Measurements from ENCODE around the gene ATOH8.

Gene ATOH8

DNA sequence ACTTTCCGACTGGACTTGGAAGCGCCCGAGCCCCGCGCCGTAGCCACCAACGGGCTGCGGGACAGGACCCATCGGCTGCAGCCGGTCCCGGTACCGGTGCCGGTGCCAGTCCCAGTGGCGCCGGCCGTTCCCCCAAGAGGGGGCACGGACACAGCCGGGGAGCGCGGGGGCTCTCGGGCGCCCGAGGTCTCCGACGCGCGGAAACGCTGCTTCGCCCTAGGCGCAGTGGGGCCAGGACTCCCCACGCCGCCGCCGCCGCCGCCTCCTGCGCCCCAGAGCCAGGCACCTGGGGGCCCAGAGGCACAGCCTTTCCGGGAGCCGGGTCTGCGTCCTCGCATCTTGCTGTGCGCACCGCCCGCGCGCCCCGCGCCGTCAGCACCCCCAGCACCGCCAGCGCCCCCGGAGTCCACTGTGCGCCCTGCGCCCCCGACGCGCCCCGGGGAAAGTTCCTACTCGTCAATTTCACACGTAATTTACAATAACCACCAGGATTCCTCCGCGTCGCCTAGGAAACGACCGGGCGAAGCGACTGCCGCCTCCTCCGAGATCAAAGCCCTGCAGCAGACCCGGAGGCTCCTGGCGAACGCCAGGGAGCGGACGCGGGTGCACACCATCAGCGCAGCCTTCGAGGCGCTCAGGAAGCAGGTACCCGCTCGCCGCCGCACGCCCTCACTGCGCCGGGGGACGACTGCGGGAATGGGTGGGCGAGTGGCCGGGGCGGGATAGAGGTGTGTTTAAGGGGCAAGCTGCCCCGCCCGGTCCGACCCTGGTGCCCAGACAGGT lies 713 bp downstream of the ATOH8 start:
- DNase-seq (ENCODE audit: low read depth) = no peak

- no peak for DNase-seq (ENCODE audit: low read depth)
Observed at GRCh38 chr2:85755122-85756027, 1.6 kb downstream of the ATOH8 start.

DNA sequence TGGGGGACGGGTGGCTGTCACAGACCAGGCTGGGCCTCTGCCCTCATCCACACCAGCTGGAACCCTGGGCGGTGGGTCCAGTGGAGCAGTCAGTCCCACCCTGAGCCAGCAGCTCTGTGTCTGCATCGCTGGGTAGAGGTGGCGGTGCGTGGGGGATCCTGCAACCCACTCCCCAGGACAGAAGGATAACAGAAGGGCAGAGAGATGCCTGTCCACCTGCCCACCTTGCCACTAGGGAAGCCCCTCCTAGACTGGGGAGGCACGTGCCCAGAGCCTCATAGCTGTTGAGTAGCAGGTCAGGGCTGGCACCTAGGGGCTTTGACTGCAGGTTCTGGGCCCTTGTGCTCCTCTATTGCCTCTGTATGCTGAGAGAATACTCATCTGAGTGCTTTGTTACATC lies 2.4 kb downstream of the ATOH8 start:
- DNase-seq (ENCODE audit: low read depth) = no peak

DNA sequence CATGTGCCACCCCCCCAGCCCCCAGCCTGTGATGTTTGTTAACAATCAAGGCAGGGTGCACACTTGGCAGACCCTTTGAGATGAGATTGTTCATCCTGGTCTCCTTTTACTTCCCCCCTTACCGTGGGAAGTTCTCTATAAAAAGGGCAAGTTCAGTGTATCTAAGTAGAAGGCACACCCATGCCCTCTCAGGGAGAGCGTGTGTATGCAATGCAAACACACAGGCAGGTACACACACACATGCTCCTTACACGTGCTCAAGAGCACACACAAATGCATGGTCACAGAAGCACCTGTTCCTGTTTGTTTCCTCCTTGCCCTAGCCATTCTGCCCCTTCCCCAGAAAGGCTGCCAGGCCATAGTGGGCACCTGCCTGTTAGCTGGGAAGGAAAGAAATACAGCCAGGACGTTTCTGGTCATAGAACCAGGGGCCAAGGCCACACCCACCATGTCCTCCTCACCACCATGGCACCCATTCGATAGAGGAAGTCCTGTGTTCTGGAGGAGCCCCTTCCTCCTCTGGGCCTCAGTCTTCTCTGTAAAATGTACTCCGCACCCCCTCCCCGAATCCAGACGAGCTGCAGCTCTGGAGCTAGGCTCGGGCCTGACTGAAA lies 3.1 kb downstream of the ATOH8 start:
- no peak for DNase-seq (ENCODE audit: low read depth)

GRCh38 chr2:85757860-85758259 lies 4.1 kb downstream of the ATOH8 start:
- DNase-seq (ENCODE audit: low read depth) = no peak

DNA sequence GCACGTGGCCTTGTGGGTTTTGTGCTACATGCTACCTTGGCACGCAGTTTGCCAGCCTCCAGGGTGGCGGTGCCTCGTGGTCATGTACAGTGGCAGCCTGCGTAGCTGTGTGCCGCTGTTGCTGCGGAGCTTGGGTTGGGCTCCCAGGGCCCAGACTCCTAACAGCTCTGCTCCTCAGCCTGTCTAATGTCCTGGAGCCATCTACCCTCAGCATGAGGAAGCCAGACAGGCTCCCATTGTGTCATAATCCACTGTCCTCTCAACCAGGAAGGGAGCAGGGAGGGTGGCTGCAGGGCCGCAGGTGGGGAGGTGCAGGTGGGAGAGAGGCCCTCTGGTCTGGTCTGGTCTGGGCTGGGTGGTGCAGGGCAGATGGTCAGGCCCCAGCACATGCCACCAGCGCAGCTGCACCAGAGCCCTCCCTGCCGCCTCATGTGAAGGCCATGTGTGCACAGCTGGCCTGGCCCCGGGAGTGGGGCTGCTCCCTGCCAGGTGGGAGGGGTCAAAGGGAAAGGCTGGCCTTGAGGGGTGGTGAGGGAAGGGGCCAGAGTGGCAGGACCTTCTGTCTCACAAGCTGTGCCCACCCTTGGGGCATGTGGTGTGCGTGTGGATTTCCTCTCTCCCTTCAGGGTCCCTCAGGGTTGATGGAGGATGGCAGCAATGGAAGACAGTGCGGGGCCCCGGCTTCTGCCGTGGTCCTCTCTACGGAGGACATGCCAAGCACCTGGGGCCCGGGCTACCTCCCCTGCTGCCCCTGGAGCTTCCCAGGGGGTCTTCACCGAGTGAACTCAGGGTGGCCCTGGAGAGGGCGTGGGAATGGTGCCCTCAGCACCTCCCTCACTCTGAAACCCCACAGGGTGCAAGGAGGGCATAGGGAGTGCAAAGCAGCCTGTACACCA lies 4.8 kb downstream of the ATOH8 start:
- DNase-seq (ENCODE audit: low read depth) = no peak

DNA sequence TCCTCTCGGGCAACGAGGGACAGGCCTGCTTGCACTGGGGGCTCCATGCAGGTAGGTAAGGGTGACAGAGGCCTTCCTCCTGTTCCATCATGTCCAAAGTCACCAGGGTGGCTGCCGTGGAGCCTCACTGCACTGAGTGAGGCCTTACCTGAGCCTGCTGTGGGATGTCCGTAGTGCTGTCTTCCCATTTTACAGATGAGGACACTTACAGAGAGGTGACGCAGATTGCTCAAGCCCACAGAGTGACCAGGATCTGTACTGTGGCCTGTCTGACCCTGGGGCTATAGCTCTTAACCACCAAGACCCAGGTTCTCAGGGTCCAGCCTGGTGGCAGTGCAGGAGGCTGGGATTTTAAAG lies 5.4 kb downstream of the ATOH8 start:
- DNase-seq (ENCODE audit: low read depth) = no peak

DNA sequence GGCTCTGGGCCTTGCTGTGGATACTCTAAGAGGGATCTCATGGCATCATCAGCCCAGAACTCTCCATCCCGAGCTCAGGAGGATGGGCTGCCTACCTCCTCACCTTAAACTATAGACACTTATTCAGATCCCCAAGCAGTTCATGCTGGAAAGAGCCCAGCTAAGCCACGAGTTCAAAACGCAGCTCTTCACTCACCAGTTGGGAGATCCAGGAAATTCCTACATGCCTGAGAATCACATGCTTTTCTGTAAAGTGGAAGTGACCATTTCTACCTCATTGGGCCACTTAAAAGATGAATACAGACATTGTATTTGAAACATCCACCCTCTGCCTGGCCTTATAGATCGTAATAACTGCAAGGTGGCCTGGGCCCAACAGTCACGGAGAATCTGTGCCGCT lies 6.6 kb downstream of the ATOH8 start:
- DNase-seq (ENCODE audit: low read depth) = no peak

DNA sequence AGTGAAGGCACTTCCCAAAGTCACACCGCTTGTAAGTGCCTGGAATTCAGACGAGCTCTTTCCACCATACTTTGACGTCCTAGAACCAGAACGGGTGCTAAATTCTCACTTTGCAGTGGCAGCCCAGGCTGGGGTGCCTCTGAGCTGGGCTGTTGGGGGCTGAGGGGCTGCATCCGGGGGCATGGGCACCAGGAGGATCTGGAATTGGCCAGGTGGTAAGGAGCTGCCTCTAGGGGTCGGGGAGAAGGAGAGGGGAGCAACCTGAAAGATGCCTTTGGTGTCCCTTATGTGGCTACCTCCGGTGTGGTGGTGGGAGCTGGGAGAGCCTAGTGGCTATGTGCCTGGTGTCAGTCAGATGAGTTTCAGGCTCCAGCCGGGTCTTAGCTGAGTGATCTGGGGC lies 7.1 kb downstream of the ATOH8 start:
- DNase-seq (ENCODE audit: low read depth) = no peak

GRCh38 chr2:85761512-85761944 lies 7.7 kb downstream of the ATOH8 start:
- DNase-seq (ENCODE audit: low read depth) = no peak

GRCh38 chr2:85761946-85762345 lies 8.2 kb downstream of the ATOH8 start:
- no peak for DNase-seq (ENCODE audit: low read depth)

DNA sequence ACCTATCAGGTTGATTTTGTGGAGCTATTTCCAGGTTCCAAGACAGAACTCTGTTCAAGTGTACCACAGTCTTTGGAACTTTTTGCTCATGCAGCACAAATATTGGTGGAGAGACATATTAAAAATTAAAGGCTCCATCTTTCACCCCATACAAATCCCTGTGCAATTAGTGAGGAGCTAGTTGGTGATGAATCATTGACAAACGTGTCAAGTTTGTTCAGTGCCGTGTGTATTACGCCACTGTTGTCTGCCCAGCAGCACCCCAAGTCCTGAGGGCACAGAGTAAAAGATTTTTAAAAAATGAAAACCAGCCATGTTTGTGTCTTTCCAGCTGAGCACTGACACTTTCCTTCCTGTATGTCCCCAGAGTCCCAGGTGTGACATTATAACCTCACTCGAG lies 9.3 kb downstream of the ATOH8 start:
- no peak for DNase-seq (ENCODE audit: low read depth)

- DNase-seq (ENCODE audit: low read depth) = no peak
Observed at GRCh38 chr2:85763831-85764230, 10.0 kb downstream of the ATOH8 start.

DNA sequence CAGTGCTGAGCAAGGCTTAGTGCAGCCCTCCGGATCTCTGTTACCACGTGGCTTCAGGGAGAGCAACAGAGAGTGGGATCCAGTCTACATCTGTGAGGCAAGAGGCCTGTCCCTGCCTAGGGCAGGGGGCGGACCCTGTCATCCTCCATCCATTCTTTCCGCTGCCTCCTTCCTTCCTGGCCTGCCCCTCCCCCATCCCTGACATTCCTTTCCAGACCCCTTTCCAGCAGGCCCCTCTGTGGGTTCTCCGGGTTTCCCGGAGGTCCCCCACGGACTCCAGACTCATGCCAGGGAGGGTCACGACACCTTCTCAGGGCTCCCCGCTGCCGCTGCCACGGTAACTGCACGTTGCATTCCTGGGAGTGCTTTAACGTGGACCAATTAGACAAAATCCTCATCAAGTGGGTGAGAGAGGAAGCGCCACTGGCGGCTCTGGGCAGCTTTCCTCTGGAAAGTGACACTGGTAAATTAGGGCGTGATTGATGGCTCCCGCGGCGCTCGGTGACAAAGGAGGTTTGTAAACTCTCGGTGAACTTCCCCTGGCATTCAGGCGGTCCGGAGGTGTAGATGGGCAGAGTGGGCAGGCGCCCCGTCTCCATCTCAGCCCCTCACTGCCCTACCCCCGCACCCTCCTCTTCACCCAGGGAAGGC lies 11.4 kb downstream of the ATOH8 start:
- DNase-seq (ENCODE audit: low read depth) = no peak

GRCh38 chr2:85766229-85766628 lies 12.4 kb downstream of the ATOH8 start:
- no peak for DNase-seq (ENCODE audit: low read depth)

DNA sequence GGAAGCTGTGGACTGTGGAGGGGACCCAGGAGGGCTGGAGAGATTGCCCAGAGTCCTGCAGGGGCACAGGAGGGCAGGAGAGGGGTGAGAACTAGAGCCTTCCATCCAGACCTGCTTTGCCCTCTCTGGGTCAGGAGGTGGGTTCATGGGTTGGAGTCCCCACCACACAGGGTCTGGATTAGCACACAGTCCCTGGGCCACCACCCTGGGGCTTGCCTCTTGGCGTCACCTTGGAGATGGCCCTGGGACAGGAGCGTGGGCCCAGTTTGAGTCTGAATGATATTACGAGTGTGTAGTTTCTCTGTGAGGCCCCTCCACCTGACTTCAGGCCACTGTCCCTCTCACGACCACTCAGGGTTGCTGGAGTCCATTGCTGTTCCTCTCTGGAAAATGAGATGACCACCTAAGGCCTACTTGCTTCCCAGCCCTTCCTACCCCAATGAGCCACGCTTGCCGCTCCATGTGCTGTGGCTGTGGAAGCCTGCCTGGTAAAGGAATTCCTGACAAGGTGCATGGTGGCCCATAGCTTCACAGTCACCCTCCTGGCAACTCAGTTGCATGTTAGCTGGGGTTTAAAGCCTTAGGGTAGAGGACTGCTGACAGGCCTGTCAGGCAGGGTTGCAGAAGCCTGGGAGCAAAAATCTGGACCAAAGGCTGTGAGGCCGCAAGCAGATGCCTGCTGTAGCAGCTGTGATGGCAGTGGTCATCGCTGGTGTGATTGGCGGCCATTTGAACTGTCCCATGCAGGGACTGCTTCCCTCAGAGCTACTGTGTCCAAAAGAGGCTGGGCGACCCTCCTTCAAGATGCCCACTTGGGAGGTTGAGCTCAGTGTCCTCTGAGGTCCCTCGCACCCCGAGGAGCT lies 14.2 kb downstream of the ATOH8 start:
- DNase-seq (ENCODE audit: low read depth) = no peak

GRCh38 chr2:85768713-85769112 lies 14.9 kb downstream of the ATOH8 start:
- no peak for DNase-seq (ENCODE audit: low read depth)

- DNase-seq (ENCODE audit: low read depth) = no peak
Observed at GRCh38 chr2:85769236-85769982, 15.6 kb downstream of the ATOH8 start.

- DNase-seq (ENCODE audit: low read depth) = no peak
Observed at GRCh38 chr2:85769983-85770362, 16.2 kb downstream of the ATOH8 start.

GRCh38 chr2:85770369-85770768 lies 16.6 kb downstream of the ATOH8 start:
- no peak for DNase-seq (ENCODE audit: low read depth)
